GM12872 (cell line): ENCODE measurements around the gene MSL2.

Source experiments
- TF ChIP-seq, protein P1 (sequence below): IDR thresholded peaks from 3 replicates; pipeline ENCODE4 v1.5.1; 2011; ENCODE audit warnings: low read depth, mild to moderate bottlenecking, low read length, moderate library complexity; ENCODE audit not compliant: insufficient read depth

The MSL2 gene

DNA sequence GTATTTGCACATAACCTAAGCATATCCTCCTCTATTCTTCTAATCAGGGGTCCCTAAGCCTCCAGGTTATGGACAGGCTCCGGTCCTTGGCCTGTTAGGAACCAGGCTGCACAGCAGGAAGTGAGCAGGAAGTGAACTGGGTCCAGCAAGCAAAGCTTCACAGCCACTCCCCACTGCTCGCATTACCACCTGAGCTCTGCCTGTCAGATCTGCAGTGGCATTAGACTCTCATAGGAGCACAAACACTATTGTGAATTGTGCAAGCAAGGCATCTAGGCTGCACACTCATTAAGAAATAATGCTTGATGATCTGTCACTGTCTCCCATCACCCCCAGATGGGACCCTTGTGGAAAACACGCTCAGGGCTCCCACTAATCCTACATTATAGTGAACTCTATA lies 9.8 kb downstream of the MSL2 start:
- TF ChIP-seq, protein P1, sequence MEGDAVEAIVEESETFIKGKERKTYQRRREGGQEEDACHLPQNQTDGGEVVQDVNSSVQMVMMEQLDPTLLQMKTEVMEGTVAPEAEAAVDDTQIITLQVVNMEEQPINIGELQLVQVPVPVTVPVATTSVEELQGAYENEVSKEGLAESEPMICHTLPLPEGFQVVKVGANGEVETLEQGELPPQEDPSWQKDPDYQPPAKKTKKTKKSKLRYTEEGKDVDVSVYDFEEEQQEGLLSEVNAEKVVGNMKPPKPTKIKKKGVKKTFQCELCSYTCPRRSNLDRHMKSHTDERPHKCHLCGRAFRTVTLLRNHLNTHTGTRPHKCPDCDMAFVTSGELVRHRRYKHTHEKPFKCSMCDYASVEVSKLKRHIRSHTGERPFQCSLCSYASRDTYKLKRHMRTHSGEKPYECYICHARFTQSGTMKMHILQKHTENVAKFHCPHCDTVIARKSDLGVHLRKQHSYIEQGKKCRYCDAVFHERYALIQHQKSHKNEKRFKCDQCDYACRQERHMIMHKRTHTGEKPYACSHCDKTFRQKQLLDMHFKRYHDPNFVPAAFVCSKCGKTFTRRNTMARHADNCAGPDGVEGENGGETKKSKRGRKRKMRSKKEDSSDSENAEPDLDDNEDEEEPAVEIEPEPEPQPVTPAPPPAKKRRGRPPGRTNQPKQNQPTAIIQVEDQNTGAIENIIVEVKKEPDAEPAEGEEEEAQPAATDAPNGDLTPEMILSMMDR: no peak

DNA sequence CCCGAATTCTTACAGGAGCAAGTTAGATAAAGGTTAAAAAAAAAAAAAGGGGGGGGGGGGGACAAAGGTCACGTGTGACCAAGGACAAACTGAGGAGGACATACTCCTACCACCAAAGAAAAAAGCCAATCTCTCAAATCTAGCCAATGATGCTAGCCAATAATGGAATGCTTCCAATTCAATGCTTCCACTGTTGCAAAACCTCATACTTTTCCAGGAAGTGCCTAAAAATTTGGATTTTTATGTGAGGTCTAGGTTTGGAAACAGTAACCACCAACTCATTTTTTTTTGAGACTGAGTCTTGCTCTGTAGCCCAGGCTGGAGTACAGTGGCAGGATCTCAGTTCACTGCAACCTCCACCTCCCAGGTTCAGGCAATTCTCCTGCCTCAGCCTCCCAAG lies 11.4 kb downstream of the MSL2 start:
- TF ChIP-seq, protein P1: no peak

- TF ChIP-seq, protein P1: no peak
Observed at GRCh38 chr3:136181741-136182140, 14.4 kb downstream of the MSL2 start.

GRCh38 chr3:136177876-136178275 lies 18.3 kb downstream of the MSL2 start:
- TF ChIP-seq, protein P1: no peak

- TF ChIP-seq, protein P1: no peak
Observed at GRCh38 chr3:136173939-136174490, 22.1 kb downstream of the MSL2 start.

DNA sequence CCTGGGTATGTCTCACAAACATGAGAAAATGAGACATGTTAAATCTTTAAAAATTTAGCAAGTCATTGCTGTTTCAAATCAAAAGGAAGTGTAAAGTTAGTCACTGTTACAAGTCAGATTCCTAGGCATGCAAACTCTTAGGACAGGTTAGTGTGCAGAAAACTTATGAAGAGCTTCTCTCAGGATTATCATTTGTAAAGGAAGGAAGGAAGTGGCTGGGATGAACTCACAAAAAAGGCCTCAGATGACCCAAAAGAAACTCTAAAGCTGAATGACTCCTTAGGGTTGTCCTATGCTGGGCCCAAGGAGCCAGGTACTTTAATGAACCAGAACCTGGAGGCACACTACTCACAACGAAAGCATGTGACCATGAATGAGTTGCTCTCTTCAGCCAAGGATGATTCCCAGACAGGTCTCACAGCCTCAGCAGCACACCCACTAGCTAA lies 25.0 kb downstream of the MSL2 start:
- TF ChIP-seq, protein P1: no peak

DNA sequence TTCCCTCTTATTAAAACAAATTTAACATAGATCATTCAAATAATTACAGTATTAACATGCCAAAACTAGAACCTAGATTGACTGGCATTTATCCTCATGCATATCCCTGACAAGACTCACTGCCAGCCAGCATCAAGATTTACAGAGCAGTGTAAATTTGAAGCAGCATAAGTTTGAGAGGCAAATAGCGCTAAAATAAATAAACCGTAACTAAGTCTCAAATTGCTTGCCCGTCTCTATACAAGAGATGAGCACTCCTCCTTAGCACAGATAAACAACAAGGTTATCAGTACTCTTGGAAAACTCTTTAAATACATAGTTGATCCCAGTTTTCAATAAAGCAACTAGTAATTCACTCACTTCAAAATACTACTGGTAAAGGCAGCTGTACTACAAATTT lies 29.6 kb downstream of the MSL2 start:
- TF ChIP-seq, protein P1: no peak
